ENCODE results near the gene SEPHS1.

SEPHS1 gene

GRCh38 chr10:13397052-13397451 is 49.0 kb upstream of the SEPHS1 start:
- Histone ChIP-seq H3K4me1 (ENCODE audit: control insufficient read depth, insufficient read depth, low read length) (no peaks in the 10 kb centered on the region), H3K9me3 (ENCODE audit: control insufficient read depth, insufficient read depth, low read depth, low read length) (no peaks in the 10 kb centered on the region), H3K27ac (ENCODE audit: extremely low read depth, low read depth, low read length) (no peak overlapping the region), H3K4me3 (ENCODE audit: low read depth, low read length) (no peak overlapping the region), H3K36me3 (ENCODE audit: control insufficient read depth in 2 of 2, insufficient read depth in 1 of 2, low read length in 2 of 2) (no peaks in the 10 kb centered on the region)
- TF ChIP-seq ZNF768 (tag by site-specific recombination; IDR thresholded peaks at IDR 0.05): no peak
- no peak for TF ChIP-seq ZNF362 (tag by site-specific recombination; IDR thresholded peaks at IDR 0.05)
- no peak for TF ChIP-seq SETDB1 (IDR thresholded peaks at IDR 0.05; ENCODE audit: insufficient read length, low read length)
- TF ChIP-seq ZNF521 (tag by site-specific recombination; IDR thresholded peaks at IDR 0.05): no peak
- TF ChIP-seq ZFP37 (tag by site-specific recombination; IDR thresholded peaks at IDR 0.05): no peak
- TF ChIP-seq ZNF449 (tag by site-specific recombination; IDR thresholded peaks at IDR 0.05): no peak
- ChIA-PET POLR2A (no interaction called here), CTCF (interaction anchor here (0.7 kb wide), 1 partner anchor 13 kb away, joined by 4 read pairs; no protein-coding TSS in a partner anchor)

GRCh38 chr10:13396369-13396768 is 48.3 kb upstream of the SEPHS1 start:
- ChIA-PET CTCF (interaction anchor here (0.7 kb wide), 1 partner anchor 210 kb away, joined by 4 read pairs; no protein-coding TSS in a partner anchor), POLR2A (no interaction called here)
- Histone ChIP-seq H3K4me1 (ENCODE audit: control insufficient read depth, insufficient read depth, low read length) (no peaks in the 10 kb centered on the region), H3K9me3 (ENCODE audit: control insufficient read depth, insufficient read depth, low read depth, low read length) (no peaks in the 10 kb centered on the region), H3K27ac (ENCODE audit: extremely low read depth, low read depth, low read length) (no peak overlapping the region), H3K36me3 (ENCODE audit: control insufficient read depth in 2 of 2, insufficient read depth in 1 of 2, low read length in 2 of 2) (no peaks in the 10 kb centered on the region), H3K4me3 (ENCODE audit: low read depth, low read length) (no peak overlapping the region)
- TF ChIP-seq ZNF610 (tag by site-specific recombination; IDR thresholded peaks at IDR 0.05; ENCODE audit: borderline replicate concordance) (no peak), ZBTB6 (tag by site-specific recombination; IDR thresholded peaks at IDR 0.05) (no peak), ZNF76 (tag by site-specific recombination; IDR thresholded peaks at IDR 0.05; ENCODE audit: borderline replicate concordance, low read depth) (no peak), KLF9 (tag by site-specific recombination; IDR thresholded peaks at IDR 0.05; ENCODE audit: low read depth) (no peak), GLIS1 (tag by site-specific recombination; IDR thresholded peaks at IDR 0.05) (no peak), ZNF146 (tag by site-specific recombination; IDR thresholded peaks at IDR 0.05) (peak; percentile 36; the same call in 1 of the 2 replicates), ZNF202 (tag by site-specific recombination; IDR thresholded peaks at IDR 0.05; ENCODE audit: borderline replicate concordance) (no peak)

- H3K27ac ChIP-seq (ENCODE audit: extremely low read depth, low read depth, low read length): no peak overlapping the region
- H3K9me3 ChIP-seq (ENCODE audit: control insufficient read depth, insufficient read depth, low read depth, low read length): no peaks in the 10 kb centered on the region
- no peaks in the 10 kb centered on the region for H3K4me1 ChIP-seq (ENCODE audit: control insufficient read depth, insufficient read depth, low read length)
- no peaks in the 10 kb centered on the region for H3K36me3 ChIP-seq (ENCODE audit: control insufficient read depth in 2 of 2, insufficient read depth in 1 of 2, low read length in 2 of 2)
- no peak overlapping the region for H3K4me3 ChIP-seq (ENCODE audit: low read depth, low read length)
- ChIA-PET POLR2A (no interaction called here), CTCF (interaction anchor here (0.6 kb wide), 1 partner anchor 16 kb away, joined by 3 read pairs; no protein-coding TSS in a partner anchor)
- no peak for TF ChIP-seq ZNF623 (tag by site-specific recombination; IDR thresholded peaks at IDR 0.05)
- no peak for TF ChIP-seq ZSCAN16 (tag by site-specific recombination; IDR thresholded peaks at IDR 0.05)
Measured at GRCh38 chr10:13395540-13395939, 47.4 kb upstream of the SEPHS1 start.

- no peaks in the 10 kb centered on the region for H3K4me1 ChIP-seq (ENCODE audit: control insufficient read depth, insufficient read depth, low read length)
- no peaks in the 10 kb centered on the region for H3K36me3 ChIP-seq (ENCODE audit: control insufficient read depth in 2 of 2, insufficient read depth in 1 of 2, low read length in 2 of 2)
- no peak overlapping the region for H3K4me3 ChIP-seq (ENCODE audit: low read depth, low read length)
- POLR2A ChIA-PET: no interaction called here
- CTCF ChIA-PET: interaction anchor here (1.4 kb wide), 1 partner anchor 21 kb away, joined by 4 read pairs; no protein-coding TSS in a partner anchor
- H3K9me3 ChIP-seq (ENCODE audit: control insufficient read depth, insufficient read depth, low read depth, low read length): no peaks in the 10 kb centered on the region
- no peak overlapping the region for H3K27ac ChIP-seq (ENCODE audit: extremely low read depth, low read depth, low read length)
- TF ChIP-seq ZNF175 (tag by site-specific recombination; IDR thresholded peaks at IDR 0.05) (no peak), PRDM4 (tag by site-specific recombination; IDR thresholded peaks at IDR 0.05) (no peak), HIC1 (tag by site-specific recombination; IDR thresholded peaks at IDR 0.05) (no peak), SETDB1 (IDR thresholded peaks at IDR 0.05; ENCODE audit: insufficient read length, low read length) (no peak), ZNF155 (tag by site-specific recombination; IDR thresholded peaks at IDR 0.05) (no peak), ZNF2 (tag by site-specific recombination; IDR thresholded peaks at IDR 0.05) (no peak), ZBTB48 (tag by site-specific recombination; IDR thresholded peaks at IDR 0.05) (no peak)
Measured at GRCh38 chr10:13393640-13394039, 45.5 kb upstream of the SEPHS1 start.

Data from HEK293 (cell line).